HEK293 (cell line): ENCODE data around the gene RPP38.

ENCODE experiments used
- HIC1 ChIP-seq: fragments of 450-650 bp; formaldehyde crosslinking; IDR thresholded peaks from 2 replicates; pipeline ENCODE4 v1.5.1; 2016; ENCODE audit warnings: missing biosample characterization, missing genetic modification characterization
- KLF10 ChIP-seq: fragments of 450-650 bp; IDR thresholded peaks from 2 replicates; pipeline ENCODE4 v1.5.1; 2018; ENCODE audit warnings: missing biosample characterization, mild to moderate bottlenecking, missing genetic modification characterization
- KLF8 ChIP-seq: fragments of 450-650 bp; formaldehyde crosslinking; IDR thresholded peaks from 2 replicates; pipeline ENCODE4 v1.5.1; 2016; ENCODE audit warnings: missing biosample characterization, missing genetic modification characterization
- PATZ1 ChIP-seq: fragments of 450-650 bp; formaldehyde crosslinking; IDR thresholded peaks from 2 replicates; pipeline ENCODE4 v1.5.1; 2016; ENCODE audit warnings: missing biosample characterization, missing genetic modification characterization
- PRDM10 ChIP-seq: fragments of 450-650 bp; formaldehyde crosslinking; IDR thresholded peaks from 2 replicates; pipeline ENCODE4 v1.5.1; 2016; ENCODE audit warnings: missing biosample characterization, missing genetic modification characterization
- SALL2 ChIP-seq: fragments of 450-650 bp; formaldehyde crosslinking; IDR thresholded peaks from 2 replicates; pipeline ENCODE4 v1.5.0; 2017; ENCODE audit warnings: missing biosample characterization, mild to moderate bottlenecking, missing genetic modification characterization, borderline replicate concordance
- SCRT2 ChIP-seq: fragments of 450-650 bp; formaldehyde crosslinking; IDR thresholded peaks from 2 replicates; pipeline ENCODE4 v1.5.1; 2016; ENCODE audit warnings: missing biosample characterization, missing genetic modification characterization
- ZBTB17 ChIP-seq: fragments of 450-650 bp; formaldehyde crosslinking; IDR thresholded peaks from 2 replicates; pipeline ENCODE4 v1.5.1; 2016; ENCODE audit warnings: missing biosample characterization, missing genetic modification characterization
- ZBTB44 ChIP-seq: fragments of 450-650 bp; IDR thresholded peaks from 2 replicates; pipeline ENCODE4 v1.5.1; 2018; ENCODE audit warnings: missing biosample characterization, mild to moderate bottlenecking, missing genetic modification characterization
- ZNF114 ChIP-seq: fragments of 450-650 bp; formaldehyde crosslinking; IDR thresholded peaks from 2 replicates; pipeline ENCODE4 v1.5.0; 2017; ENCODE audit warnings: missing biosample characterization, missing genetic modification characterization
- ZNF148 ChIP-seq: fragments of 450-650 bp; formaldehyde crosslinking; IDR thresholded peaks from 2 replicates; pipeline ENCODE4 v1.5.0; 2017; ENCODE audit warnings: missing biosample characterization, missing genetic modification characterization, borderline replicate concordance
- ZNF174 ChIP-seq: fragments of 450-650 bp; formaldehyde crosslinking; IDR thresholded peaks from 2 replicates; pipeline ENCODE4 v1.5.0; 2017; ENCODE audit warnings: missing biosample characterization, mild to moderate bottlenecking, missing genetic modification characterization
- ZNF221 ChIP-seq: fragments of 450-650 bp; formaldehyde crosslinking; IDR thresholded peaks from 2 replicates; pipeline ENCODE4 v1.5.1; 2017; ENCODE audit warnings: missing biosample characterization, missing genetic modification characterization, borderline replicate concordance
- ZNF302 ChIP-seq: fragments of 450-650 bp; formaldehyde crosslinking; IDR thresholded peaks from 2 replicates; pipeline ENCODE4 v1.5.1; 2016; ENCODE audit warnings: missing biosample characterization, missing genetic modification characterization, low read depth
- ZNF354C ChIP-seq: fragments of 450-650 bp; formaldehyde crosslinking; IDR thresholded peaks from 2 replicates; pipeline ENCODE4 v1.5.1; 2016; ENCODE audit warnings: missing biosample characterization, missing genetic modification characterization, low read depth, borderline replicate concordance
- ZNF473 ChIP-seq: fragments of 450-650 bp; formaldehyde crosslinking; IDR thresholded peaks from 2 replicates; pipeline ENCODE4 v1.5.1; 2017; ENCODE audit warnings: missing biosample characterization, missing genetic modification characterization
- ZNF514 ChIP-seq: fragments of 450-650 bp; formaldehyde crosslinking; IDR thresholded peaks from 2 replicates; pipeline ENCODE4 v1.5.1; 2016; ENCODE audit warnings: missing biosample characterization, missing genetic modification characterization
- ZNF639 ChIP-seq: fragments of 450-650 bp; formaldehyde crosslinking; IDR thresholded peaks from 2 replicates; pipeline ENCODE4 v1.5.1; 2016; ENCODE audit warnings: missing biosample characterization, missing genetic modification characterization
- ZNF654 ChIP-seq: fragments of 450-650 bp; formaldehyde crosslinking; IDR thresholded peaks from 2 replicates; pipeline ENCODE4 v1.5.1; 2016; ENCODE audit warnings: low read depth, missing biosample characterization, missing genetic modification characterization
- ZNF701 ChIP-seq: fragments of 450-650 bp; formaldehyde crosslinking; IDR thresholded peaks from 2 replicates; pipeline ENCODE4 v1.5.1; 2016; ENCODE audit warnings: missing biosample characterization, missing genetic modification characterization
- ZNF776 ChIP-seq: fragments of 450-650 bp; formaldehyde crosslinking; IDR thresholded peaks from 2 replicates; pipeline ENCODE4 v1.5.0; 2017; ENCODE audit warnings: missing biosample characterization, missing genetic modification characterization, borderline replicate concordance
- ZNF792 ChIP-seq: fragments of 450-650 bp; formaldehyde crosslinking; IDR thresholded peaks from 2 replicates; pipeline ENCODE4 v1.5.1; 2016; ENCODE audit warnings: missing biosample characterization, missing genetic modification characterization
- ZNF830 ChIP-seq: fragments of 450-650 bp; IDR thresholded peaks from 2 replicates; pipeline ENCODE4 v1.5.0; 2018; ENCODE audit warnings: missing biosample characterization, missing genetic modification characterization, low read depth, mild to moderate bottlenecking, moderate library complexity
- ZSCAN23 ChIP-seq: fragments of 450-650 bp; formaldehyde crosslinking; IDR thresholded peaks from 2 replicates; pipeline ENCODE4 v1.5.1; 2016; ENCODE audit warnings: missing biosample characterization, missing genetic modification characterization

RPP38 gene

GRCh38 chr10:15088428-15089261, 8.5 kb upstream of the RPP38 start, which contains the start of gene ACBD7 (continued):
- TF ChIP-seq HIC1 (peak; percentile 60), ZNF221 (tag by site-specific recombination) (no peak), ZNF473 (tag by site-specific recombination) (no peak), ZNF514 (tag by site-specific recombination) (no peak), ZNF354C (tag by site-specific recombination) (no peak), KLF8 (peak; percentile 68; the same call in 1 of the 2 replicates), PRDM10 (tag by site-specific recombination) (peak; percentile 66; the same call in 1 of the 2 replicates), ZNF174 (tag by site-specific recombination) (no peak), ZNF639 (no peak), ZBTB17 (tag by site-specific recombination) (peak; percentile 83), ZNF776 (tag by site-specific recombination) (no peak), ZNF830 (tag by site-specific recombination) (no peak), ZNF148 (no peak), ZNF302 (tag by site-specific recombination) (no peak), ZNF701 (tag by site-specific recombination) (no peak), KLF10 (tag by site-specific recombination) (peak; percentile 83), ZNF792 (tag by site-specific recombination) (no peak), ZNF654 (tag by site-specific recombination) (no peak), SCRT2 (tag by site-specific recombination) (peak; percentile 80), ZSCAN23 (no peak), ZNF114 (tag by site-specific recombination) (no peak), PATZ1 (peak; percentile 97), SALL2 (tag by site-specific recombination) (no peak), ZBTB44 (tag by site-specific recombination) (peak; percentile 25; the same call in 1 of the 2 replicates)
